ENCODE results near the gene PAGR1.

The PAGR1 gene

GRCh38 chr16:29807426-29808218, 8.3 kb upstream of the PAGR1 start:
- peak; percentile 13 for ATAC-seq
- no peak for TF ChIP-seq ZNF70 (CRISPR knock-in tag; IDR thresholded peaks at IDR 0.05)
- no peak for TF ChIP-seq ZNF8 (CRISPR knock-in tag; IDR thresholded peaks at IDR 0.05)
- no peak for TF ChIP-seq BACH2 (CRISPR knock-in tag; IDR thresholded peaks at IDR 0.05; ENCODE audit: borderline replicate concordance)
- 0 out of 2 replicates have a peak, but pooled peaks have one; percentile 34 for TF ChIP-seq ARNTL (CRISPR knock-in tag; IDR thresholded peaks at IDR 0.05; ENCODE audit: borderline replicate concordance, low read depth)
- TF ChIP-seq, protein P1, sequence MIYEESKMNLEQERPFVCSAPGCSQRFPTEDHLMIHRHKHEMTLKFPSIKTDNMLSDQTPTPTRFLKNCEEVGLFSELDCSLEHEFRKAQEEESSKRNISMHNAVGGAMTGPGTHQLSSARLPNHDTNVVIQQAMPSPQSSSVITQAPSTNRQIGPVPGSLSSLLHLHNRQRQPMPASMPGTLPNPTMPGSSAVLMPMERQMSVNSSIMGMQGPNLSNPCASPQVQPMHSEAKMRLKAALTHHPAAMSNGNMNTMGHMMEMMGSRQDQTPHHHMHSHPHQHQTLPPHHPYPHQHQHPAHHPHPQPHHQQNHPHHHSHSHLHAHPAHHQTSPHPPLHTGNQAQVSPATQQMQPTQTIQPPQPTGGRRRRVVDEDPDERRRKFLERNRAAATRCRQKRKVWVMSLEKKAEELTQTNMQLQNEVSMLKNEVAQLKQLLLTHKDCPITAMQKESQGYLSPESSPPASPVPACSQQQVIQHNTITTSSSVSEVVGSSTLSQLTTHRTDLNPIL (CRISPR knock-in tag; IDR thresholded peaks at IDR 0.05; ENCODE audit: low read depth) = no peak

DNA sequence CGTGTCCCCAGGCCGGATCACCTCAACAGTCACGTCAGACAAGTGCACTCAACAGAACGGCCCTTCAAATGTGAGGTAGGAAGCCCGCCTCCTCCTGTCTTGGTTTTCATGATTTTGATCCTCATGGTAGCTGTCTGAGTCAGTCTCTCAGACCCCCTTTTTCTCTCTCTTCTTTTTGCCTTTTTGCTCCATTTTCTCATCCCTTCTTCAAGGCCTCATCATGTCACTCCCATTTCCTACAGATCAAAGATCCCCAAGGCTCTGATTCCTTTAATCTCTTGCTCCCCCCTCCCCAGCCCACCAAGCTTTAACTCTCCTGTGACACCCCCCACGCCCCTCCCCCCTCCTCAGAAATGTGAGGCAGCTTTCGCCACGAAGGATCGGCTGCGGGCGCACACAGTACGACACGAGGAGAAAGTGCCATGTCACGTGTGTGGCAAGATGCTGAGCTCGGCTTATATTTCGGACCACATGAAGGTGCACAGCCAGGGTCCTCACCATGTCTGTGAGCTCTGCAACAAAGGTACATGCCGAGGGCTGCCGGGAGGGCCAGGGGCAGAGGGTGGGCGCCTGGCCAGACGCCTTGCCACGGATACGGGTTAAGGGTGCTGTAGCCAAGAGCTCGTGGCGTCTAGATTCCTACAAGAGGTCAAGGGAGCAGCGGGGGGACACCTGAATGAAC, 7.6 kb upstream of the PAGR1 start:
- TF ChIP-seq GLIS3 (CRISPR knock-in tag; IDR thresholded peaks at IDR 0.05) = no peak
- TF ChIP-seq, protein P2, sequence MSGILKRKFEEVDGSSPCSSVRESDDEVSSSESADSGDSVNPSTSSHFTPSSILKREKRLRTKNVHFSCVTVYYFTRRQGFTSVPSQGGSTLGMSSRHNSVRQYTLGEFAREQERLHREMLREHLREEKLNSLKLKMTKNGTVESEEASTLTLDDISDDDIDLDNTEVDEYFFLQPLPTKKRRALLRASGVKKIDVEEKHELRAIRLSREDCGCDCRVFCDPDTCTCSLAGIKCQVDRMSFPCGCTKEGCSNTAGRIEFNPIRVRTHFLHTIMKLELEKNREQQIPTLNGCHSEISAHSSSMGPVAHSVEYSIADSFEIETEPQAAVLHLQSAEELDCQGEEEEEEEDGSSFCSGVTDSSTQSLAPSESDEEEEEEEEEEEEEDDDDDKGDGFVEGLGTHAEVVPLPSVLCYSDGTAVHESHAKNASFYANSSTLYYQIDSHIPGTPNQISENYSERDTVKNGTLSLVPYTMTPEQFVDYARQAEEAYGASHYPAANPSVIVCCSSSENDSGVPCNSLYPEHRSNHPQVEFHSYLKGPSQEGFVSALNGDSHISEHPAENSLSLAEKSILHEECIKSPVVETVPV (CRISPR knock-in tag; IDR thresholded peaks at IDR 0.05) = no peak
- TF ChIP-seq, protein P1 (CRISPR knock-in tag; IDR thresholded peaks at IDR 0.05; ENCODE audit: low read depth) = no peak
- no peak for TF ChIP-seq POU6F1 (CRISPR knock-in tag; IDR thresholded peaks at IDR 0.05; ENCODE audit: borderline replicate concordance, low read depth)
- TF ChIP-seq PATZ1 (CRISPR knock-in tag; IDR thresholded peaks at IDR 0.05; ENCODE audit: borderline replicate concordance) = no peak
- no peak for TF ChIP-seq ISL1 (CRISPR knock-in tag; IDR thresholded peaks at IDR 0.05)
- TF ChIP-seq PPARA (CRISPR knock-in tag; IDR thresholded peaks at IDR 0.05; ENCODE audit: borderline replicate concordance) = no peak
- TF ChIP-seq ZNF8 (CRISPR knock-in tag; IDR thresholded peaks at IDR 0.05) = no peak
- TF ChIP-seq RARB (CRISPR knock-in tag; IDR thresholded peaks at IDR 0.05) = no peak
- no peak for TF ChIP-seq ARNTL (CRISPR knock-in tag; IDR thresholded peaks at IDR 0.05; ENCODE audit: borderline replicate concordance, low read depth)
- TF ChIP-seq SNAI2 (CRISPR knock-in tag; IDR thresholded peaks at IDR 0.05) = no peak
- TF ChIP-seq ESRRG (CRISPR knock-in tag; IDR thresholded peaks at IDR 0.05) = no peak
- TF ChIP-seq ZFP30 (CRISPR knock-in tag; IDR thresholded peaks at IDR 0.05) = no peak
- TF ChIP-seq OSR1 (CRISPR knock-in tag; IDR thresholded peaks at IDR 0.05) = no peak
- TF ChIP-seq ZFP3 (CRISPR knock-in tag; IDR thresholded peaks at IDR 0.05) = no peak
- ATAC-seq = no peak

- no peak for ATAC-seq
- TF ChIP-seq GLIS3 (CRISPR knock-in tag; IDR thresholded peaks at IDR 0.05) = no peak
- no peak for TF ChIP-seq BACH2 (CRISPR knock-in tag; IDR thresholded peaks at IDR 0.05; ENCODE audit: borderline replicate concordance)
- no peak for TF ChIP-seq RARB (CRISPR knock-in tag; IDR thresholded peaks at IDR 0.05)
- TF ChIP-seq ZFP3 (CRISPR knock-in tag; IDR thresholded peaks at IDR 0.05) = no peak
- TF ChIP-seq ZNF70 (CRISPR knock-in tag; IDR thresholded peaks at IDR 0.05) = no peak
Observed at GRCh38 chr16:29809031-29809747, 6.8 kb upstream of the PAGR1 start.

All from SK-N-SH treated with all-trans-retinoic acid at 6 μM for 48 hours (cell line).